H1 (cell line): ENCODE measurements around the gene KLB. TPM values are rescaled to one million over a fixed set of nuclear protein-coding genes. Genes with fewer than 3 reads are reported as not detected.

Source experiments
- CTCF ChIA-PET: fragments of 300-600 bp; sonication (Branson Sonifier 250); formaldehyde crosslinking; loops from one replicate; lab custom pipeline; 2021; ENCODE audit not compliant: partially characterized antibody; lab: Charles Lee
- POLR2A ChIA-PET: fragments of 300-600 bp; sonication (Branson Sonifier 250); formaldehyde crosslinking; loops from one replicate; lab custom pipeline; 2021; ENCODE audit warnings: inconsistent platforms; ENCODE audit not compliant: partially characterized antibody; lab: Charles Lee
- DNase-seq, 2 experiments: peaks; one replicate each; pipeline versions ENCODE4 v3.0.0 to v3.0.0-alpha.2; 2010 to 2022; ENCODE audit warnings: low spot score in 2 of 2, low read depth in 1 of 2, mixed read lengths in 1 of 2
- FAIRE-seq: peaks from 2 replicates; lab custom pipeline; 2011; peaks lifted over from hg19 to GRCh38; lab: Jason Lieb, UNC
- H2AFZ ChIP-seq: 2 replicates; pipeline ENCODE4 v1.8.1; 2012; ENCODE audit warnings: low read length, inconsistent platforms
- H2AK5ac ChIP-seq: 2 replicates; pipeline ENCODE4 v1.6.1; 2013; ENCODE audit warnings: low read depth, low read length
- H2BK120ac ChIP-seq: replicated peaks from 2 replicates; pipeline ENCODE3; 2013; ENCODE audit warnings: low read depth, low read length, inconsistent platforms
- H2BK12ac ChIP-seq: 2 replicates; pipeline ENCODE4 v1.6.1; 2013; ENCODE audit warnings: low read depth, low read length
- H2BK15ac ChIP-seq: 2 replicates; pipeline ENCODE4 v1.6.1; 2013; ENCODE audit warnings: low read length
- H2BK20ac ChIP-seq: 2 replicates; pipeline ENCODE4 v1.6.1; 2013; ENCODE audit warnings: low read length
- H2BK5ac ChIP-seq: 2 replicates; pipeline ENCODE4 v1.6.1; 2013; ENCODE audit warnings: low read depth, low read length
- H3K14ac ChIP-seq: 2 replicates; pipeline ENCODE4 v1.6.1; 2013; ENCODE audit warnings: inconsistent platforms; ENCODE audit not compliant: insufficient read length
- H3K18ac ChIP-seq: 2 replicates; pipeline ENCODE4 v1.6.1; 2013; ENCODE audit warnings: low read length; ENCODE audit errors: extremely low read depth
- H3K23ac ChIP-seq: 2 replicates; pipeline ENCODE4 v1.6.1; 2013; ENCODE audit warnings: inconsistent platforms; ENCODE audit not compliant: insufficient read length
- H3K23me2 ChIP-seq: 2 replicates; pipeline ENCODE4 v1.6.1; 2013; ENCODE audit warnings: low read depth, low read length
- H3K27ac ChIP-seq: 2 replicates; pipeline ENCODE4 v1.6.1; 2011; ENCODE audit warnings: low read depth, low read length, inconsistent platforms
- H3K27me3 ChIP-seq, 4 experiments: replicated peaks in 1 of 4; 1 replicate in 1 of 4; 2 replicates in 3 of 4; pipeline versions ENCODE4 v1.6.1 to v1.8.1; 2011 to 2013; ENCODE audit warnings: low read length in 3 of 4, mild to moderate bottlenecking in 3 of 4, inconsistent platforms in 2 of 4, mixed read lengths in 2 of 4, moderate library complexity in 1 of 4; ENCODE audit not compliant: control insufficient read depth in 3 of 4, insufficient read depth in 3 of 4; ENCODE audit errors: extremely low read depth in 1 of 4
- H3K36me3 ChIP-seq, 4 experiments: 2 replicates each; pipeline versions ENCODE4 v1.6.1 to v1.8.1; 2011 to 2013; ENCODE audit warnings: mild to moderate bottlenecking in 4 of 4, low read length in 3 of 4, moderate library complexity in 2 of 4, control low read depth in 1 of 4, inconsistent platforms in 1 of 4; ENCODE audit not compliant: insufficient read depth in 4 of 4, control insufficient read depth in 2 of 4
- H3K4ac ChIP-seq: replicated peaks from 2 replicates; pipeline ENCODE3; 2013; ENCODE audit warnings: low read length, low read depth, mixed read lengths, inconsistent platforms; ENCODE audit not compliant: insufficient read length
- H3K4me1 ChIP-seq, 4 experiments: replicated peaks in 1 of 4; 1 replicate in 1 of 4; 2 replicates in 3 of 4; pipeline versions ENCODE4 v1.6.1 to v1.8.1; 2011 to 2013; ENCODE audit warnings: low read length in 3 of 4, inconsistent platforms in 2 of 4, mixed read lengths in 1 of 4; ENCODE audit not compliant: insufficient read depth in 4 of 4, control insufficient read depth in 3 of 4
- H3K4me2 ChIP-seq, 2 experiments: 2 replicates each; pipeline versions ENCODE4 v1.6.1 to v1.8.1; 2011 to 2013; ENCODE audit warnings: low read depth in 2 of 2, low read length in 2 of 2, control low read depth in 1 of 2, inconsistent platforms in 1 of 2, mild to moderate bottlenecking in 1 of 2; ENCODE audit not compliant: insufficient read depth in 1 of 2
- H3K4me3 ChIP-seq, 4 experiments: fragments of 200-600, 300-600 bp in 1 of 4; sonication (generic), shearing (Covaris generic), sonication (Bioruptor Twin) in 1 of 4; 2 replicates each; pipeline versions ENCODE4 v1.5.1 to v1.8.1; 2011 to 2016; ENCODE audit warnings: low read length in 4 of 4, low read depth in 3 of 4, control low read depth in 2 of 4, inconsistent platforms in 2 of 4, mild to moderate bottlenecking in 2 of 4, mixed read lengths in 1 of 4, moderate library complexity in 1 of 4; ENCODE audit not compliant: insufficient read depth in 2 of 4; ENCODE audit errors: extremely low read depth in 1 of 4
- H3K56ac ChIP-seq: replicated peaks from 2 replicates; pipeline ENCODE3; 2013; ENCODE audit warnings: low read depth, mild to moderate bottlenecking, mixed read lengths, low read length, inconsistent platforms; ENCODE audit not compliant: insufficient read length
- H3K79me1 ChIP-seq: 2 replicates; pipeline ENCODE4 v1.6.1; 2013; ENCODE audit warnings: low read depth, low read length, control low read depth
- H3K79me2 ChIP-seq, 2 experiments: 2 replicates each; pipeline versions ENCODE4 v1.6.1 to v1.8.1; 2012 to 2013; ENCODE audit warnings: low read length in 2 of 2, mild to moderate bottlenecking in 2 of 2, inconsistent platforms in 1 of 2; ENCODE audit not compliant: insufficient read depth in 2 of 2, control insufficient read depth in 1 of 2
- H3K9ac ChIP-seq, 4 experiments: replicated peaks in 1 of 4; 1 replicate in 1 of 4; 2 replicates in 3 of 4; pipeline versions ENCODE4 v1.6.1 to v1.8.1; 2011 to 2013; ENCODE audit warnings: low read depth in 3 of 4, low read length in 3 of 4, control low read depth in 2 of 4, mild to moderate bottlenecking in 2 of 4, moderate library complexity in 2 of 4, inconsistent platforms in 1 of 4; ENCODE audit errors: extremely low read depth in 1 of 4
- H3K9me3 ChIP-seq, 2 experiments: 2 replicates each; pipeline versions ENCODE4 v1.6.1 to v1.8.1; 2012 to 2013; ENCODE audit warnings: mild to moderate bottlenecking in 2 of 2, moderate library complexity in 2 of 2, control low read depth in 1 of 2, inconsistent platforms in 1 of 2, low read depth in 1 of 2, low read length in 1 of 2, mixed read lengths in 1 of 2; ENCODE audit not compliant: insufficient read depth in 2 of 2
- H4K20me1 ChIP-seq, 2 experiments: replicated peaks in 1 of 2; 2 replicates each; pipeline versions ENCODE3 to v1.8.1; 2011 to 2013; ENCODE audit warnings: inconsistent platforms in 2 of 2, low read length in 2 of 2, mild to moderate bottlenecking in 1 of 2; ENCODE audit not compliant: insufficient read depth in 2 of 2, control insufficient read depth in 1 of 2
- H4K5ac ChIP-seq: 2 replicates; pipeline ENCODE4 v1.6.1; 2013; ENCODE audit warnings: low read length, low read depth, mixed read lengths, inconsistent platforms; ENCODE audit not compliant: insufficient read length
- H4K8ac ChIP-seq: 2 replicates; pipeline ENCODE4 v1.8.0; 2013; ENCODE audit warnings: mild to moderate bottlenecking, moderate library complexity, low read length, inconsistent platforms; ENCODE audit not compliant: insufficient read depth; ENCODE audit errors: extremely low read depth
- H4K91ac ChIP-seq: replicated peaks from 2 replicates; pipeline ENCODE3; 2013; ENCODE audit warnings: low read length, mixed read lengths, inconsistent platforms; ENCODE audit not compliant: insufficient read length
- BRCA1 ChIP-seq: IDR thresholded peaks from 2 replicates; pipeline ENCODE4 v1.6.1; 2012; ENCODE audit warnings: low read depth, low read length, improper control_type of control experiment
- CHD1 ChIP-seq: IDR thresholded peaks from 2 replicates; pipeline ENCODE4 v1.6.1; 2012; ENCODE audit warnings: low read depth, low read length, improper control_type of control experiment
- EZH2 ChIP-seq: fragments of 200-600 bp; sonication (generic); IDR thresholded peaks from 2 replicates; pipeline ENCODE4 v1.7.1; 2012; ENCODE audit warnings: low read depth, mild to moderate bottlenecking, moderate library complexity, low read length, inconsistent platforms; ENCODE audit not compliant: severe bottlenecking
- JUN ChIP-seq: IDR thresholded peaks from 2 replicates; pipeline ENCODE4 v1.6.1; 2011; ENCODE audit warnings: low read depth, mild to moderate bottlenecking, improper control_type of control experiment, low read length
- NRF1 ChIP-seq: IDR thresholded peaks from 2 replicates; pipeline ENCODE4 v1.6.1; 2011; ENCODE audit warnings: mild to moderate bottlenecking, low read depth, low read length, improper control_type of control experiment
- RAD21 ChIP-seq, 2 experiments: IDR thresholded peaks in 1 of 2; conservative IDR thresholded peaks in 1 of 2; 2 replicates each; pipeline ENCODE4 v1.6.1; 2011; ENCODE audit warnings: low read depth in 2 of 2, low read length in 2 of 2, improper control_type of control experiment in 1 of 2, inconsistent platforms in 1 of 2, mild to moderate bottlenecking in 1 of 2, moderate library complexity in 1 of 2
- SP4 ChIP-seq: IDR thresholded peaks from 2 replicates; pipeline ENCODE4 v1.6.1; 2012; ENCODE audit warnings: low read length, inconsistent platforms
- TEAD4 ChIP-seq: IDR thresholded peaks from 2 replicates; pipeline ENCODE4 v1.6.1; 2012; ENCODE audit warnings: low read depth, low read length, inconsistent platforms, mixed read lengths
- WGBS, 2 experiments: shearing (Covaris generic) in 1 of 2; methylation state at CpG; one replicate each; pipeline versions ENCODE4 v1.1.6 to v1.1.7; 2013 to 2015; ENCODE audit warnings: low lambda C conversion rate in 2 of 2, mixed read lengths in 2 of 2, inconsistent platforms in 1 of 2, low coverage in 1 of 2, missing lambda C conversion rate in 1 of 2; ENCODE audit not compliant: insufficient replicate concordance in 2 of 2, insufficient coverage in 1 of 2, insufficient read length in 1 of 2; ENCODE audit errors: extremely low coverage in 1 of 2, missing lambda C conversion rate in 1 of 2; 5-methylcytosine and 5-hydroxymethylcytosine counted together
- polyA plus RNA-seq, 7 experiments: library from polyadenylated mRNA; depleted of rRNA in 3 of 7; stranded (reverse) in 5 of 7; unstranded in 2 of 7; fragments of >200 nt in 5 of 7; fragments of 200-250 nt in 2 of 7; gene quantifications; 1 replicate in 5 of 7; 2 replicates in 1 of 7; 4 replicates in 1 of 7; pipeline versions ENCODE4 v1.2.1 to v1.2.3, GENCODE V29; 2011 to 2013; ENCODE audit warnings: missing spikeins in 2 of 7, mixed read lengths in 2 of 7
- total RNA-seq: library from RNA; stranded (reverse); fragmentation: NEBNext Ultra II Directional; extraction: Animal tissue kit (Norgen Biotek cat#: 25700); gene quantifications from 2 replicates; pipeline ENCODE4 v1.2.1, GENCODE V29; 2021
- TF ChIP-seq, protein P1 (sequence below), 3 experiments: IDR thresholded peaks; 1 replicate in 2 of 3; 2 replicates in 1 of 3; pipeline versions ENCODE4 v1.5.1 to v1.6.1; 2011; ENCODE audit warnings: low read length in 3 of 3, mild to moderate bottlenecking in 3 of 3, inconsistent platforms in 2 of 3, low read depth in 1 of 3, moderate library complexity in 1 of 3; ENCODE audit not compliant: insufficient read depth in 1 of 3; ENCODE audit errors: control extremely low read depth in 1 of 3

The KLB gene
- total and polyA plus RNA-seq, 2 of the 8 experiments (the other 6 are each of a cell fraction or from before 2014, with no cell fraction given): 0.03 TPM; not detected in 1

- H4K20me1 ChIP-seq: no peaks in the 10 kb centered on the region
- no peak overlapping the region for H4K8ac ChIP-seq
- ChIA-PET CTCF (interaction anchor here (1.3 kb wide), 1 partner anchor 50 kb away, joined by 3 read pairs; no protein-coding TSS in a partner anchor), POLR2A (interaction anchor here (4.1 kb wide), 1 partner anchor 18 kb away, joined by 19 read pairs; the partner anchor contains the start of gene RFC1)
- no peak overlapping the region for H2BK120ac ChIP-seq
- H3K4me2 ChIP-seq: no peak overlapping the region
- H3K18ac ChIP-seq: no peak overlapping the region
- H2BK5ac ChIP-seq: no peak overlapping the region
- no peaks in the 10 kb centered on the region for H3K36me3 ChIP-seq
- H3K9ac ChIP-seq: no peak overlapping the region
- no peak overlapping the region for H3K14ac ChIP-seq
- H3K4ac ChIP-seq: no peak overlapping the region
- no peak overlapping the region for H3K27ac ChIP-seq
- no peak overlapping the region for H2BK20ac ChIP-seq
- H3K23ac ChIP-seq: no peak overlapping the region
- no peaks in the 10 kb centered on the region for H3K23me2 ChIP-seq
- H3K79me2 ChIP-seq: no peaks in the 10 kb centered on the region
- no peak overlapping the region for H4K5ac ChIP-seq
- FAIRE-seq (no peak), DNase-seq (no peak)
- H3K9me3 ChIP-seq: no peaks in the 10 kb centered on the region
- H3K27me3 ChIP-seq: no peaks in the 10 kb centered on the region
- H4K91ac ChIP-seq: no peak overlapping the region
- H2BK12ac ChIP-seq: no peak overlapping the region
- H2AK5ac ChIP-seq: no peak overlapping the region
- WGBS, 2 experiments: 93% methylated on average over 1 of the region's 1 CpG; no CpG with 5 or more reads in 1 of the 2 experiments
- no peak overlapping the region for H3K4me3 ChIP-seq
- H2BK15ac ChIP-seq: no peak overlapping the region
- no peaks in the 10 kb centered on the region for H3K79me1 ChIP-seq
- peaks cover 0 to 5% (median 3%) of the 10 kb centered on the region in 4 experiments; a peak in 3 of 7 replicates for H3K4me1 ChIP-seq
- H2AFZ ChIP-seq: no peak overlapping the region
- TF ChIP-seq EZH2 (no peak), SP4 (no peak), NRF1 (no peak), BRCA1 (no peak), CHD1 (no peak), RAD21 (IDR thresholded peaks at IDR 0.05 in 1 of 2, conservative IDR thresholded peaks at IDR 0.05 in 1 of 2; ENCODE audit: low read depth in 2 of 2, low read length in 2 of 2) (peak in 1 of 2 experiments; percentile 23; a peak in 1 of 4 replicates), TEAD4 (no peak), JUN (no peak)
- TF ChIP-seq, protein P1, sequence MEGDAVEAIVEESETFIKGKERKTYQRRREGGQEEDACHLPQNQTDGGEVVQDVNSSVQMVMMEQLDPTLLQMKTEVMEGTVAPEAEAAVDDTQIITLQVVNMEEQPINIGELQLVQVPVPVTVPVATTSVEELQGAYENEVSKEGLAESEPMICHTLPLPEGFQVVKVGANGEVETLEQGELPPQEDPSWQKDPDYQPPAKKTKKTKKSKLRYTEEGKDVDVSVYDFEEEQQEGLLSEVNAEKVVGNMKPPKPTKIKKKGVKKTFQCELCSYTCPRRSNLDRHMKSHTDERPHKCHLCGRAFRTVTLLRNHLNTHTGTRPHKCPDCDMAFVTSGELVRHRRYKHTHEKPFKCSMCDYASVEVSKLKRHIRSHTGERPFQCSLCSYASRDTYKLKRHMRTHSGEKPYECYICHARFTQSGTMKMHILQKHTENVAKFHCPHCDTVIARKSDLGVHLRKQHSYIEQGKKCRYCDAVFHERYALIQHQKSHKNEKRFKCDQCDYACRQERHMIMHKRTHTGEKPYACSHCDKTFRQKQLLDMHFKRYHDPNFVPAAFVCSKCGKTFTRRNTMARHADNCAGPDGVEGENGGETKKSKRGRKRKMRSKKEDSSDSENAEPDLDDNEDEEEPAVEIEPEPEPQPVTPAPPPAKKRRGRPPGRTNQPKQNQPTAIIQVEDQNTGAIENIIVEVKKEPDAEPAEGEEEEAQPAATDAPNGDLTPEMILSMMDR (IDR thresholded peaks at IDR 0.05; ENCODE audit: control extremely low read depth in 1 of 3, insufficient read depth in 1 of 3, low read depth in 1 of 3, low read length in 3 of 3): peak in 1 of 3 experiments; percentile 35; a peak in 1 of 4 replicates
- TF ChIP-seq, all 59 proteins: peak for 2
- no peak overlapping the region for H3K56ac ChIP-seq
Measured at GRCh38 chr4:39383690-39384089, 23.0 kb upstream of the KLB start.
